PC-9 (cell line): Measurements from ENCODE around the gene NOS1AP.

ENCODE experiments used
- CTCF ChIP-seq: fragments of 200-600 bp; sonication (generic); conservative IDR thresholded peaks from 2 replicates; pipeline ENCODE4 v1.6.1; 2017; ENCODE audit warnings: mixed run types, antibody characterized with exemption, mild to moderate bottlenecking, moderate library complexity
- EZH2 ChIP-seq: fragments of 200-600 bp; sonication (generic); IDR thresholded peaks from 2 replicates; pipeline ENCODE4 v1.8.0; 2017; ENCODE audit warnings: antibody characterized with exemption, low read depth

- TF ChIP-seq CTCF (no peak), EZH2 (no peak)
Observed at GRCh38 chr1:162359523-162360236, 290.2 kb downstream of the NOS1AP start.
